ENCODE measurements around the gene CNTLN.

DNA sequence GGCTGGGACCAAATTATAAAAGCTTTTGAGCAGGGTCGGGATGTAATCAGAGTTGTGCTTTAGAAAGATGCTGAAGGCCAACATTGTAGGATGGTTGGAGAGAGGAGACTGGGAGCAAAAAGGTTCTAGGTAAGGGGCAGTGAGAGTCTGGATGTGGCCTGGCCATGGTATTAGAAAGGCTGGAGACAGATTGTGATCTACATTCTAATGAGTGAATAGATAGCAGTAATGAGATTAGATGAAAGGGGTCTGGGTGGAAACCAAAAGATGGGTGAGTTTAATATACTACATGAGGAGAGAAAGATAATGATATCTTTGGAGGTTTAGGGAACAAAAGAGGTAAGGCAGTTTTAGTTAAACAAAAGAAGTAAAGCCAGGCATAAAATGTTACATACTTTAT, 355.3 kb downstream of the CNTLN start:
- TF ChIP-seq, protein P1, sequence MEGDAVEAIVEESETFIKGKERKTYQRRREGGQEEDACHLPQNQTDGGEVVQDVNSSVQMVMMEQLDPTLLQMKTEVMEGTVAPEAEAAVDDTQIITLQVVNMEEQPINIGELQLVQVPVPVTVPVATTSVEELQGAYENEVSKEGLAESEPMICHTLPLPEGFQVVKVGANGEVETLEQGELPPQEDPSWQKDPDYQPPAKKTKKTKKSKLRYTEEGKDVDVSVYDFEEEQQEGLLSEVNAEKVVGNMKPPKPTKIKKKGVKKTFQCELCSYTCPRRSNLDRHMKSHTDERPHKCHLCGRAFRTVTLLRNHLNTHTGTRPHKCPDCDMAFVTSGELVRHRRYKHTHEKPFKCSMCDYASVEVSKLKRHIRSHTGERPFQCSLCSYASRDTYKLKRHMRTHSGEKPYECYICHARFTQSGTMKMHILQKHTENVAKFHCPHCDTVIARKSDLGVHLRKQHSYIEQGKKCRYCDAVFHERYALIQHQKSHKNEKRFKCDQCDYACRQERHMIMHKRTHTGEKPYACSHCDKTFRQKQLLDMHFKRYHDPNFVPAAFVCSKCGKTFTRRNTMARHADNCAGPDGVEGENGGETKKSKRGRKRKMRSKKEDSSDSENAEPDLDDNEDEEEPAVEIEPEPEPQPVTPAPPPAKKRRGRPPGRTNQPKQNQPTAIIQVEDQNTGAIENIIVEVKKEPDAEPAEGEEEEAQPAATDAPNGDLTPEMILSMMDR (IDR thresholded peaks at IDR 0.05): no peak
- TF ChIP-seq POLR2A (IDR thresholded peaks at IDR 0.05) (no peak), EP300 (IDR thresholded peaks at IDR 0.05) (no peak)
